Stimulated activated CD8-positive, alpha-beta memory T cell treated with anti-CD3 and anti-CD28 coated beads, Interleukin-4, amount 100 ng/mL, for 4 hours (primary cell): ENCODE measurements around the gene TMEM181.
A peak's percentile ranks its signal among the peaks of the same experiment; 100 is the strongest.
"Not testable (repeated sequence)": the region's sequence is repeated elsewhere in the genome, so short reads cannot be mapped to it uniquely, and the experiment has no call there.

Experiments
- DNase-seq, 2 donors: peaks; one replicate each; pipeline ENCODE4 v3.0.0-alpha.2; 2020; ENCODE audit warnings: low read depth in 2 of 2, low spot score in 1 of 2

TMEM181 gene

DNA sequence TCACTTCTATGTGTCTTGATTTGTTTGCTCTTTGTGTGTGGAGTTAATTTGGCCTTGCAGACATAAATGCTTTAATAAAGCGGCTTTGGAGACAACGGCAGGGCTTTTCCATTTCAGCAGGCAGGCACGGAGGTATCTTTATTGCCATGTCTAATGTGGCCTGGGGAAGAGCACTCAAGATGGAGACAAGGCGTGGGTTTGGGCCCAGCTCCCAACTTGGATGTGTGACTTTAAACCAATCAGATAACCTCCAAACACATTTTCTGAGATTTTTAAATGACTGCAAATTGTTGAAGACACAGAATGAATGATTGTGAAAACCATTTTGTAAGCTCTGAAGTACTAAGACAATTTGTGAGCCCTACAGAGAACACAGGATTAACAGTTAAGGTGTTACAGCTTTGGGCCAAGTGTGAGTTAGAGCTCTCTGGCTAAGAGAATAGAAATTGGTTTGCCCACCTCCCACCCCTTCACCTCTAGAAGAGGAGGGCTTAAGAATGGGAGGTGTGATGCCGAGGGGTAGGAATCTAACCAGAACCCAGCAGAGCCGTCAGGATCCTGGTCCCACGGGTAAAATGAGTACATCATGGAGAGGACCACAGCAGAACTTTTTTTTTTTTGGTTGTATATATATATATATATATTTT, 75.7 kb downstream of the TMEM181 start:
- no peak for DNase-seq

DNA sequence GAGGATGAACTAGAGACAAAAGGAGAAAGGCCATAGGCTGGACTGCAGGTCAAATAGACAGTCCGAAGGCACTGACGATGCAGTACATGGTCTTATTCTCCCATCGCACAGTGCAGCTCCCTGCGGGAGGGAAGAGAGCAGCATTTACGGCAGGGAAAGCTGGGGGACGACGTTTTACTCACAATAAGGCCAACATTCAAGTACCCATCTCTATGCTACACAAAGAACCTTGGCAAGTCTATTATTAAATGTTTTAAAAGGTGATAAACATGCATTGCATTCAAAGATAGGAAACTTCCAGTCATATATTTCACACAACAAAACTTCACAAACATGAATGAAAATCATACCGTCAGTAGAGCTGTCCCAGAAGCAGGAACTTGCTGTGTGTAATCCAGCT, 76.9 kb downstream of the TMEM181 start:
- no peak for DNase-seq

- DNase-seq: no peak
Observed at GRCh38 chr6:158638324-158638854, 78.5 kb downstream of the TMEM181 start.

GRCh38 chr6:158639056-158639455, 79.2 kb downstream of the TMEM181 start:
- no peak for DNase-seq

DNA sequence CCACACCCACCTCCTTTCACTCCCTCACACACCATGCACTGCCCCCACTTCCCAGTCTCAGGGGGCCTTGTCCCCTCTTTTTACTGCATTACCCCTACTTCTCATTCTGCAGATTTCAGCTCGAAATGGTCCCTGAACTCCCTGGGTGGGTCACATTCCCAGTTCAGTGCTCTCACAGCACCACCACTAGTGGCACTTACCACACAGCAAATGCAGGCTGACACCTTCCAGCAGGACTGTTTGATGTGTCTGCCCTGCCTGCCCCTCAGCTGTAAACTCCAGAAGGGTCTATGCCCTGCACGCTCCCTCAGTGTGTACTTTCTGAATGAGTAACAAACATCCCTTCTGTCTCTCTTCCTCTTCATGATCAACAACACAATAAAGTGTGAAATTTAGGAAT, 80.6 kb downstream of the TMEM181 start:
- DNase-seq: no peak

GRCh38 chr6:158642097-158642601, 82.3 kb downstream of the TMEM181 start:
- no peak for DNase-seq

- no peak for DNase-seq
Observed at GRCh38 chr6:158643836-158644230, 83.9 kb downstream of the TMEM181 start.

DNA sequence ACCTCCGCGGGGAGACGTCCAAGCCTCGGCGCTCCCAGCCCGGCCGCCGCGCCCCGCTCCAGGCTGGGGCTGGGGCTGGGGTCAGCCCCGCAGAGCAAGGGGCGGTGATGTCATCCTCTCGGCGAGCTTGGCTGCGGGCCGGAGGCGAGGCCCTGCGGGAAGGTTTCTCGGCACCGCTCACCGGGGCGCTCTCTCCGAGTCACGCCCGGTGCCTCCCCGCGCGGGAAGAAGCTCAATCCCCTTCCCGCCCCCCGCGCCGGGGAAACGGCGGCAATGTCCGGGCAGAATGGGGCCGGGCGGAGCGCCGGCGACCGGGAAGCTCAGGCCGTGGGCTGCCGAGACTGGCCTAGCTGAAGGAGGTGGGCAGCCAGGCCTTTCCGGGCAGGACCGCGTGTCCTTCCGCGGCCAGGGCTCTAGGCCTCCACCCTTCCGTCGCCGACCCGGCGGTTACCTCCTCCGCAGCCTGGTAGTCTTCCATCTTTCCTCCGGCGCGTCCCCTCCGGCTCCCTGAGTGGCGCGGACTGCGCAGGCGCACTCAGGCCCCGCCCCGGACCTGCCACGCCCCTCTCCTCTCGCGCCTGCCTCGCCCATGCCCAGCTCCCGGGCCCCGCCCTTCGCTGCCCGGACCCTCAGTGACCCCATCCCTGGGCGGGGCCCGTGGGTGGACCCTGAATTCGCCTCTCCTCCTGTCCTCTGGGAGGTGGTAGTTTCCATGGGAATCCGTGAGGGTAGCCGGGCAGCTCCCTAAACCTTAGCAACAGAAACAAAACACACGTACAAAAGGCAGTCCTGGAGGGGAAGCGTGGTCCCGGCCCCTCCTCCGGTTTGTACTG, 84.6 kb downstream of the TMEM181 start, which contains the start of gene DYNLT1:
Gene DYNLT1, minus strand, starts transcription at position 513 of the 833 bp plus-strand sequence. Its CDS starts 35 bp downstream, at position 478.
- DNase-seq: peak; percentile 72 to 83

- no peak for DNase-seq
Observed at GRCh38 chr6:158645064-158646022, 85.5 kb downstream of the TMEM181 start.

GRCh38 chr6:158646023-158646910, 86.4 kb downstream of the TMEM181 start:
- no peak for DNase-seq

- DNase-seq: no peak
Observed at GRCh38 chr6:158647501-158647900, 87.6 kb downstream of the TMEM181 start.

GRCh38 chr6:158648682-158649131, 88.8 kb downstream of the TMEM181 start:
- no peak for DNase-seq

GRCh38 chr6:158649289-158650143, 89.6 kb downstream of the TMEM181 start, which contains the start of gene SYTL3:
Gene SYTL3, plus strand, starts transcription at chr6:158650054. Its CDS starts 13,215 bp downstream, at chr6:158663269.
- DNase-seq: peak; percentile 35 to 50

- DNase-seq: not testable (repeated sequence)
Observed at GRCh38 chr6:158651981-158652737, 92.3 kb downstream of the TMEM181 start.

GRCh38 chr6:158653577-158654354, 93.9 kb downstream of the TMEM181 start:
- peak; percentile 77 to 82 for DNase-seq

- DNase-seq: no peak
Observed at GRCh38 chr6:158654498-158654897, 94.6 kb downstream of the TMEM181 start.

DNA sequence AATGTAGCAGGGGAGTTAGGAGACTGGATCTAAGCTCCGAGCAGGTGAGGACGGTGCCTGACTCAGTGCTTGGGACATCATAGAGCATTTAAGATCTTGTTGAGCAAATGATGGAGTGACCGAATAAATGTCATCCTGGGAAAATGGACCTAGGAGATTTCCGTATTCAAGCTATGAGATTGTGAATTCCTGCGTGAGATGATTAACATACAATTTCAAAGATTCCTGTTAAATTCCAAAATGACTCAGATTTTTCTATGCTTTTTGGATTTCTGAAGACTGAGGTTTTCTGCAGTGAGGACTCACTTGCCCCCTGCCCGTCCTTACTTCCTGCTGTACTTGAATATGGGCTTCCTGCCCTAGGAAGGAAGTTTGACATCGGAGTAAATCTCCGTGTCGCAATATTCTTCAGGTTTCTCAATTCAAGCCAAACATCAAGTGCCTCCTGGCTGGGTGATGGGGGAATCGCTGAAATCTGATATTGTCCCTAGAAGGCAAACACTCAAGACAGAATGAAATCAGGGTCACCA, 95.1 kb downstream of the TMEM181 start:
- DNase-seq: no peak
